Panc1 (cell line): ENCODE data around the gene GSTT2. TPM values are rescaled to one million over a fixed set of nuclear protein-coding genes. Genes with fewer than 3 reads are reported as not detected.

ENCODE experiments used
- ATAC-seq: fragments of 200-7000 bp; cut with Tn5 transposase; 2 replicates; pipeline ENCODE4 v1.9.1; 2020; ENCODE audit warnings: mild to moderate bottlenecking, moderate library complexity
- BruUV-seq: library from RNA; stranded (reverse); fragments of 400-500 nt; replicated peaks from 2 replicates; lab custom pipeline; 2021; lab: Mats Ljungman, UMichigan
- CTCF ChIA-PET: fragments of 300-600 bp; sonication (Branson Sonifier 250); formaldehyde crosslinking; loops from one replicate; lab custom pipeline; 2022; ENCODE audit warnings: antibody characterized with exemption; lab: Charles Lee
- POLR2A ChIA-PET: fragments of 300-600 bp; sonication (Branson Sonifier 250); formaldehyde crosslinking; loops from one replicate; lab custom pipeline; 2022; ENCODE audit warnings: antibody characterized with exemption; lab: Charles Lee
- DNase-seq: peaks from one replicate; pipeline ENCODE4 v3.0.0-alpha.2; 2010; ENCODE audit warnings: low read depth, low spot score
- H3K27ac ChIP-seq: 2 replicates; pipeline ENCODE4 v1.5.1; 2011; ENCODE audit warnings: mild to moderate bottlenecking, low read length, inconsistent platforms
- H3K27me3 ChIP-seq: fragments of 200-500 bp; sonication (Bioruptor generic); 2 replicates; pipeline ENCODE4 v1.6.0; 2014; ENCODE audit warnings: low read length, inconsistent platforms; ENCODE audit not compliant: control insufficient read depth, insufficient read depth
- H3K36me3 ChIP-seq: fragments of 200-500 bp; sonication (Bioruptor generic); 2 replicates; pipeline ENCODE4 v1.5.1; 2014; ENCODE audit warnings: inconsistent platforms, mild to moderate bottlenecking, low read length, moderate library complexity; ENCODE audit not compliant: control insufficient read depth, insufficient read depth
- H3K4me1 ChIP-seq: 2 replicates; pipeline ENCODE4 v1.5.1; 2011; ENCODE audit warnings: inconsistent platforms, mild to moderate bottlenecking, low read length, moderate library complexity; ENCODE audit not compliant: control insufficient read depth, insufficient read depth
- H3K4me3 ChIP-seq, 2 experiments: 2 replicates each; pipeline ENCODE4 v1.5.1; 2011 to 2012; ENCODE audit warnings: low read depth in 2 of 2, low read length in 2 of 2, mild to moderate bottlenecking in 2 of 2, inconsistent platforms in 1 of 2, moderate library complexity in 1 of 2
- H3K9me3 ChIP-seq: fragments of 200-500 bp; sonication (Bioruptor generic); 2 replicates; pipeline ENCODE4 v1.5.1; 2014; ENCODE audit warnings: low read depth, mild to moderate bottlenecking, inconsistent platforms, low read length, moderate library complexity; ENCODE audit not compliant: control insufficient read depth, insufficient read depth
- POLR2AphosphoS5 ChIP-seq: IDR thresholded peaks from 2 replicates; pipeline ENCODE4 v1.6.1; 2012; ENCODE audit warnings: mild to moderate bottlenecking, low read depth, low read length, moderate library complexity
- SIN3A ChIP-seq: IDR thresholded peaks from 2 replicates; pipeline ENCODE4 v1.6.1; 2012; ENCODE audit warnings: low read depth, mild to moderate bottlenecking, low read length, moderate library complexity, borderline replicate concordance; ENCODE audit not compliant: insufficient read depth
- TCF7L2 ChIP-seq: IDR thresholded peaks from 2 replicates; pipeline ENCODE4 v1.6.1; 2011; ENCODE audit warnings: mild to moderate bottlenecking, low read depth, low read length, inconsistent platforms
- in situ Hi-C: cut with HindIII; loops from 2 replicates; pipeline ENCODE4 v1.10.0; 2016; ENCODE audit warnings: low sequenced_read_pairs, low pct_unique_long_range_greater_than_20kb
- intact Hi-C: fragments of 100-400 bp; cut with micrococcal nuclease; formaldehyde crosslinking; loops from one replicate; pipeline ENCODE4 v1.10.0; 2022; ENCODE audit not compliant: unreplicated experiment
- total RNA-seq: library from RNA; stranded (reverse); gene quantifications from one replicate; pipeline ENCODE4 v1.2.1, GENCODE V29; 2021; ENCODE audit not compliant: unreplicated experiment
- TF ChIP-seq, protein P1 (sequence below): fragments of 450-650 bp; IDR thresholded peaks from 2 replicates; pipeline ENCODE4 v1.5.1; 2017; ENCODE audit warnings: mild to moderate bottlenecking
- TF ChIP-seq, protein P2 (sequence below), 2 experiments: IDR thresholded peaks; 2 replicates each; pipeline ENCODE4 v1.6.1; 2011 to 2012; ENCODE audit warnings: low read depth in 2 of 2, control low read depth in 1 of 2, low read length in 1 of 2, mild to moderate bottlenecking in 1 of 2, moderate library complexity in 1 of 2; ENCODE audit not compliant: insufficient read depth in 1 of 2

Gene GSTT2
- total RNA-seq, 1 experiment from 2014 or later: 0.26 TPM

DNA sequence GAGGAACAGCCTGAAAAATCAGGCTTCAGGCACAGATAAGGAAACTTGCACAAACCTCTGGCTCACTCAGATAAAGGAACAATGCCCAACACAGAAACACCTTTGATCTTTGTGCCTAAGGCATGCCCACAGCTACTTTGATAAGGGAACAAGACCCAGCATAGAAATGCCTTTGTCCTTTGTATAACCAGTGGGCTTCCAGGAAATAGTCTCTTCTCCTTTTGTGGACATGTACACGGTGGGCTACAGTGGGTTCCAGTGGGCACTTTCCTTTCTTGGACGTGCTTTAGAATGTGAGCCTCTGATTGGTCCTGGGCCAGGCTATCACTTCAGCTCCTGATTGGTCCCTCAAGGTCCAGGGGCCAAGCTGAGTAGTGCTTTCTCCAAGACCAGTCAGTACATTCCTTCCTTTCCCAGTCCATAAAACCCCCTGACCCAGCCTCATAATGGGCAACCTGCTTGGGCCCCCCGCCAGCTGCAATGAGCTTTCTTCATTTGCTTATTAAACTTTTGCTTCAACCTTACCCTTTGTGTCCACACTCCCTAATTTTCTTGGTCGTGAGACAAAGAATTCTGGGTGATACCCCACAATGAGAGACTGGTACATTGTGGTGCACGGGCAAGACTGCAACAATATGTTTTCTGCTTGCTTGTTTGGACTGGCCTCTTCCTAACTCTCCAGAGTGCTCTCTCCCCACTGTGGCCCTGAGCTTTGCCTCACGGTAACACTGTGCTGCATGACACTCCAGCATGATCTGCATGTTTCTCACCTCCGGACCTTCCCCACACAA is 29.5 kb downstream of the GSTT2 start:
- Histone ChIP-seq H3K36me3 (no peaks in the 10 kb centered on the region), H3K4me3 (no peak overlapping the region), H3K9me3 (no peaks in the 10 kb centered on the region), H3K27me3 (no peaks in the 10 kb centered on the region), H3K27ac (no peak overlapping the region), H3K4me1 (no peaks in the 10 kb centered on the region)
- in situ Hi-C loops (no loop called here), intact Hi-C loops (no loop called here)
- DNase-seq (no peak), ATAC-seq (no peak)
- TF ChIP-seq, protein P1, sequence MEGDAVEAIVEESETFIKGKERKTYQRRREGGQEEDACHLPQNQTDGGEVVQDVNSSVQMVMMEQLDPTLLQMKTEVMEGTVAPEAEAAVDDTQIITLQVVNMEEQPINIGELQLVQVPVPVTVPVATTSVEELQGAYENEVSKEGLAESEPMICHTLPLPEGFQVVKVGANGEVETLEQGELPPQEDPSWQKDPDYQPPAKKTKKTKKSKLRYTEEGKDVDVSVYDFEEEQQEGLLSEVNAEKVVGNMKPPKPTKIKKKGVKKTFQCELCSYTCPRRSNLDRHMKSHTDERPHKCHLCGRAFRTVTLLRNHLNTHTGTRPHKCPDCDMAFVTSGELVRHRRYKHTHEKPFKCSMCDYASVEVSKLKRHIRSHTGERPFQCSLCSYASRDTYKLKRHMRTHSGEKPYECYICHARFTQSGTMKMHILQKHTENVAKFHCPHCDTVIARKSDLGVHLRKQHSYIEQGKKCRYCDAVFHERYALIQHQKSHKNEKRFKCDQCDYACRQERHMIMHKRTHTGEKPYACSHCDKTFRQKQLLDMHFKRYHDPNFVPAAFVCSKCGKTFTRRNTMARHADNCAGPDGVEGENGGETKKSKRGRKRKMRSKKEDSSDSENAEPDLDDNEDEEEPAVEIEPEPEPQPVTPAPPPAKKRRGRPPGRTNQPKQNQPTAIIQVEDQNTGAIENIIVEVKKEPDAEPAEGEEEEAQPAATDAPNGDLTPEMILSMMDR: no peak
- TF ChIP-seq, protein P2, sequence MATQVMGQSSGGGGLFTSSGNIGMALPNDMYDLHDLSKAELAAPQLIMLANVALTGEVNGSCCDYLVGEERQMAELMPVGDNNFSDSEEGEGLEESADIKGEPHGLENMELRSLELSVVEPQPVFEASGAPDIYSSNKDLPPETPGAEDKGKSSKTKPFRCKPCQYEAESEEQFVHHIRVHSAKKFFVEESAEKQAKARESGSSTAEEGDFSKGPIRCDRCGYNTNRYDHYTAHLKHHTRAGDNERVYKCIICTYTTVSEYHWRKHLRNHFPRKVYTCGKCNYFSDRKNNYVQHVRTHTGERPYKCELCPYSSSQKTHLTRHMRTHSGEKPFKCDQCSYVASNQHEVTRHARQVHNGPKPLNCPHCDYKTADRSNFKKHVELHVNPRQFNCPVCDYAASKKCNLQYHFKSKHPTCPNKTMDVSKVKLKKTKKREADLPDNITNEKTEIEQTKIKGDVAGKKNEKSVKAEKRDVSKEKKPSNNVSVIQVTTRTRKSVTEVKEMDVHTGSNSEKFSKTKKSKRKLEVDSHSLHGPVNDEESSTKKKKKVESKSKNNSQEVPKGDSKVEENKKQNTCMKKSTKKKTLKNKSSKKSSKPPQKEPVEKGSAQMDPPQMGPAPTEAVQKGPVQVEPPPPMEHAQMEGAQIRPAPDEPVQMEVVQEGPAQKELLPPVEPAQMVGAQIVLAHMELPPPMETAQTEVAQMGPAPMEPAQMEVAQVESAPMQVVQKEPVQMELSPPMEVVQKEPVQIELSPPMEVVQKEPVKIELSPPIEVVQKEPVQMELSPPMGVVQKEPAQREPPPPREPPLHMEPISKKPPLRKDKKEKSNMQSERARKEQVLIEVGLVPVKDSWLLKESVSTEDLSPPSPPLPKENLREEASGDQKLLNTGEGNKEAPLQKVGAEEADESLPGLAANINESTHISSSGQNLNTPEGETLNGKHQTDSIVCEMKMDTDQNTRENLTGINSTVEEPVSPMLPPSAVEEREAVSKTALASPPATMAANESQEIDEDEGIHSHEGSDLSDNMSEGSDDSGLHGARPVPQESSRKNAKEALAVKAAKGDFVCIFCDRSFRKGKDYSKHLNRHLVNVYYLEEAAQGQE (IDR thresholded peaks at IDR 0.05; ENCODE audit: insufficient read depth in 1 of 2, low read depth in 2 of 2, low read length in 1 of 2): no peak
- no peak for TF ChIP-seq POLR2AphosphoS5
- TF ChIP-seq SIN3A: no peak
- TF ChIP-seq TCF7L2: no peak
- ChIA-PET POLR2A (no interaction called here), CTCF (no interaction called here)
- no TSS peak for BruUV-seq

DNA sequence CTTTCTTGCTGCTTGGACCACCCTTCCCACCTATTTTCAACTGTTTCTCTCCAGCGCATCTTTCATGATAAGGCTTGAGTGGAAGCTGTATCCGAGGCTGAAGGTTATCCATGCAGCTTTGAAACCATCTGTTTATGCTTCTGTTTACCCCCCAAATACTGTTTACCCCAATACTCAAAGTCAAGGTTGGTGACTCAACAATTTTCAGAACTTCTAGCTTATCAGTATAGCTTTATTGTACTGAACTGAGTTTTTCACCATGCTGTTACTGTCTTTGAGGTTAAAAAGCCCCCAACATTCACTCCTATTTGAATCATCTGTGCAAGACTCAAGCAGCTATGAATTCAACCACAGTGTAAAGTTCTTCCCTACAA is 30.1 kb downstream of the GSTT2 start:
- no peak for ATAC-seq
- no TSS peak for BruUV-seq
- Histone ChIP-seq H3K4me3 (no peak overlapping the region), H3K4me1 (no peaks in the 10 kb centered on the region), H3K27ac (no peak overlapping the region), H3K27me3 (no peaks in the 10 kb centered on the region), H3K36me3 (no peaks in the 10 kb centered on the region), H3K9me3 (no peaks in the 10 kb centered on the region)
- TF ChIP-seq POLR2AphosphoS5: no peak
- TF ChIP-seq, protein P2 (IDR thresholded peaks at IDR 0.05; ENCODE audit: insufficient read depth in 1 of 2, low read depth in 2 of 2, low read length in 1 of 2): no peak
- no peak for TF ChIP-seq SIN3A
- TF ChIP-seq, protein P1: no peak
- no peak for TF ChIP-seq TCF7L2
- ChIA-PET CTCF (no interaction called here), POLR2A (no interaction called here)
- in situ Hi-C loops (no loop called here), intact Hi-C loops (no loop called here)
- DNase-seq: no peak
